IPS DF 6.9 (cell line): Measurements from ENCODE around the gene PCLAF.

ENCODE experiments used
- DNase-seq: peaks from one replicate; pipeline ENCODE4 v3.0.0-alpha.2; 2013; ENCODE audit warnings: low read depth, low spot score
- H3K27ac ChIP-seq: one replicate; pipeline ENCODE4 v1.5.1; 2013; ENCODE audit warnings: low read length, control low read depth
- H3K27me3 ChIP-seq: 2 replicates; pipeline ENCODE4 v1.6.1; 2013; ENCODE audit warnings: mild to moderate bottlenecking, low read length; ENCODE audit not compliant: control insufficient read depth, insufficient read depth
- H3K36me3 ChIP-seq: 2 replicates; pipeline ENCODE4 v1.6.1; 2013; ENCODE audit warnings: low read length; ENCODE audit not compliant: control insufficient read depth, insufficient read depth
- H3K4me1 ChIP-seq: 2 replicates; pipeline ENCODE4 v1.6.1; 2013; ENCODE audit warnings: low read length; ENCODE audit not compliant: control insufficient read depth, insufficient read depth
- H3K4me3 ChIP-seq: 2 replicates; pipeline ENCODE4 v1.5.1; 2013; ENCODE audit warnings: mild to moderate bottlenecking, low read length
- H3K9me3 ChIP-seq: 2 replicates; pipeline ENCODE4 v1.6.1; 2013; ENCODE audit warnings: low read length, inconsistent platforms; ENCODE audit not compliant: control insufficient read depth, insufficient read depth
- WGBS: extraction: QIAGEN DNeasy Blood & Tissue Kit; methylation state at CpG from one replicate; pipeline ENCODE4 v1.1.7; 2013; ENCODE audit warnings: mixed read lengths, missing lambda C conversion rate; ENCODE audit not compliant: insufficient read length, insufficient coverage; 5-methylcytosine and 5-hydroxymethylcytosine counted together

The PCLAF gene

DNA sequence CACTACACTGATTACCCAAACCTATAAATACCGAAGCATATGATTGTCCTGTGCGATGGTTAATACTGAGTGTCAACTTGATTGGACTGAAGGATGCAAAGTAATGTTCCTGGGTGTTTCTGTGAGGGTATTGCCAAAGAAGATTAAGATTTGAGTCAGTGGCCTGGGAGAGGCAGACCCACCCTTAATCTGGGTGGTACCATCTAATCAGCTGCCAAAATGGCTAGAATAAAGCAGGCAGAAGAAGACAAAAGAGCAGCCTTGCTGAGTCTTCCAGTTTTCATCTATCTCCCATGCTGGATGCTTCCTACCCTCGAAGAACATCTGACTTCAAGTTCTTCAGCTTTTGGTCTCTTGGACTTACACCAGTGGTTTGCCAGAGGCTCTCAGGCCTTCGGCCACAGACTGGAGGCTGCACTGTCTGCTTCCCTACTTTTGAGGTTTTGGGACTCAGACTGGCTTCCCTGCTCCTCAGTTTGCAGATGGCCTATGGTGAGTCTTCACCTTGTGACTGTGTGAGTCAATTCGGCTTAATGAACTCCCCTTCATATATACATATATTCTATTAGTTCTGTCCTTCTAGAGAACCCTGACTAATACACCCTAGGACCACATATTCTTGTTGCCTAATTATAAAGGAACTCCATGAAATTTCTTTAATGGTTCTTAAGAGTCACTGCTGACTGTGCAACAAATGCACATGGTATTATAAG lies 56.9 kb downstream of the PCLAF start:
- DNase-seq: no peak
- Histone ChIP-seq H3K9me3 (no peaks in the 10 kb centered on the region), H3K27ac (no peak overlapping the region), H3K4me3 (no peak overlapping the region), H3K36me3 (no peaks in the 10 kb centered on the region), H3K27me3 (no peaks in the 10 kb centered on the region), H3K4me1 (no peaks in the 10 kb centered on the region)
- WGBS: no CpG with 5 or more reads among the region's 5 CpGs

DNA sequence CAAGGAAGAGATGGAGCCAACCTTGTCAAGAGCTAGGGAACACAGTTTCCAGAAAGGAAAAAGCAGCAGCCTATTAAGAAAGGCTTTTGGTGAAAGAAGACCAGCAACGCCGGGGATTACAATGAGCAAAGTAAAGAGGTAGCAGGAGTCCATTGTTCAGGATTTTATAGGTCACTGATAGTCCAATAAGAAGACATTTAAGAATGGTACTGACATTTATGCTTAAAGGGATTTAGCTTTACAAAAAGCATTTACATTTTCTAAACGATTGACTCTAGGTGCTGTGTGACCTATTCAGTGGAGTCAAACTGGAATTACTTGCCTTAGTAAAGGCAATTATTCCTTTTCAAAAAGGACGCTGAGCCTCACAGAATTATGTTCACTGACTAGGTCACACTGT lies 66.0 kb downstream of the PCLAF start:
- no peaks in the 10 kb centered on the region for H3K4me1 ChIP-seq
- H3K9me3 ChIP-seq: no peaks in the 10 kb centered on the region
- no peak overlapping the region for H3K27ac ChIP-seq
- no CpG with 5 or more reads among the region's 4 CpGs for WGBS
- no peaks in the 10 kb centered on the region for H3K36me3 ChIP-seq
- DNase-seq: no peak
- H3K4me3 ChIP-seq: no peak overlapping the region
- no peaks in the 10 kb centered on the region for H3K27me3 ChIP-seq

DNA sequence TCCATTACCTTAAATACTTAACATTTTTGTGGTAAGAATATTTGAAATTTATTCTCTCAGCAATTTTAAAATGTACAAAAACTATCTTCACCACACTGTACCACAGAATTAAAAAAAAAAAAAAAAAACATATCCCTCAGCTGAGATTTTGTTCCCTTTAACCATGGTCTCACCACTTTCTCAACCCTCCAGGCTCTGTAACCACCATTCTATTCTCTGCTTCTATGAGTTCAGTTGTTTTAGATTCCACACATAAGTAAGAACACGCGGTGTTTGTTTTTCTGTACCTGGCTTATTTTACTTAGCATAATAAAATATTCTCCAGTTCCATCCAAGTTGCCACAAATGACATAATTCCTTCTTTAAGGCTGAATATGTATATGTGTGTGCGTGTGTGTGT lies 66.8 kb downstream of the PCLAF start:
- Histone ChIP-seq H3K36me3 (no peaks in the 10 kb centered on the region), H3K27ac (no peak overlapping the region), H3K4me3 (no peak overlapping the region), H3K27me3 (no peaks in the 10 kb centered on the region), H3K9me3 (no peaks in the 10 kb centered on the region), H3K4me1 (no peaks in the 10 kb centered on the region)
- DNase-seq: no peak
- WGBS: no CpG with 5 or more reads among the region's 3 CpGs
